SK-N-SH (cell line): ENCODE measurements around the gene PRR18.

Experiments
- CTCF ChIP-seq: fragments of 200-600 bp; sonication (generic); IDR thresholded peaks from 2 replicates; pipeline ENCODE4 v1.6.1; 2017; ENCODE audit warnings: antibody characterized with exemption, mild to moderate bottlenecking, moderate library complexity
- NRF1 ChIP-seq: IDR thresholded peaks from 2 replicates; pipeline ENCODE4 v1.6.1; 2012; ENCODE audit warnings: low read depth, mild to moderate bottlenecking, low read length
- POLR2AphosphoS5 ChIP-seq: IDR thresholded peaks from 2 replicates; pipeline ENCODE4 v1.6.1; 2012; ENCODE audit warnings: low read depth, low read length
- RAD21 ChIP-seq: IDR thresholded peaks from 2 replicates; pipeline ENCODE4 v1.6.1; 2012; ENCODE audit warnings: mild to moderate bottlenecking, low read length
- RCOR1 ChIP-seq: fragments of 150-350 bp; IDR thresholded peaks from 2 replicates; pipeline ENCODE4 v1.6.1; 2017; ENCODE audit warnings: antibody characterized with exemption, low read length
- TCF12 ChIP-seq: IDR thresholded peaks from 2 replicates; pipeline ENCODE4 v1.4.0; 2012
- TEAD4 ChIP-seq: IDR thresholded peaks from 2 replicates; pipeline ENCODE4 v1.4.0; 2012; ENCODE audit warnings: mild to moderate bottlenecking, borderline replicate concordance; ENCODE audit not compliant: insufficient read depth

- TF ChIP-seq NRF1 = no peak
- no peak for TF ChIP-seq POLR2AphosphoS5
- TF ChIP-seq TEAD4 = no peak
- TF ChIP-seq CTCF = no peak
- no peak for TF ChIP-seq RAD21
- TF ChIP-seq RCOR1 = no peak
- TF ChIP-seq TCF12 = no peak
Measured at GRCh38 chr6:166289207-166290060, 18.8 kb downstream of the PRR18 start.
